Epithelial cell of alveolus of lung (primary cell): ENCODE data around the gene MB. TPM values are rescaled to one million over a fixed set of nuclear protein-coding genes. Genes with fewer than 3 reads are reported as not detected.

Experiments
- total RNA-seq: library from RNA; depleted of rRNA; stranded (reverse); fragments of >200 nt; gene quantifications from 2 replicates; pipeline ENCODE4 v1.2.1, GENCODE V29; 2015

MB gene
- not detected in 2 replicates for total RNA-seq

GRCh38 chr22:35617137-35617755 is at the start of gene MB:
Gene MB (minus strand): TSS chr22:35617329. CDS start chr22:35617257, 72 bp downstream.

GRCh38 chr22:35648066-35649025 is 31.2 kb upstream of the MB start, which contains the start of gene APOL6:
Gene APOL6 (plus strand): TSS chr22:35648446. CDS start chr22:35656426, 7,980 bp downstream.

Other genes with a start within 250 kb of the MB start
- 7.6 and 28.7 TPM in 2 replicates for gene HMOX1, start 236.2 kb downstream of the MB start, total RNA-seq
- gene MCM5, start 217.2 kb downstream of the MB start, total RNA-seq: 29.9 and 67.6 TPM in 2 replicates
- gene RASD2, start 76.5 kb downstream of the MB start, total RNA-seq: under 0.01 TPM in 1 of 2 replicates, not detected in the other
- 9.3 and 11.6 TPM in 2 replicates for gene APOL6, start 31.1 kb upstream of the MB start, total RNA-seq
- not detected in 2 replicates for gene APOL5, start 100.5 kb upstream of the MB start, total RNA-seq